ENCODE results near the gene ACACB. TPM values are rescaled to one million over a fixed set of nuclear protein-coding genes. Genes with fewer than 3 reads are reported as not detected.
A peak's percentile ranks its signal among the peaks of the same experiment; 100 is the strongest.

The ACACB gene
- total and polyA plus RNA-seq, 11 donors: 29.9 to 176 (median 119) TPM

GRCh38 chr12:109120095-109120494, 3.7 kb downstream of the ACACB start:
- intact Hi-C loops (cut with DNase I): no loop called here
- no peak for DNase-seq
- TF ChIP-seq, protein P1, sequence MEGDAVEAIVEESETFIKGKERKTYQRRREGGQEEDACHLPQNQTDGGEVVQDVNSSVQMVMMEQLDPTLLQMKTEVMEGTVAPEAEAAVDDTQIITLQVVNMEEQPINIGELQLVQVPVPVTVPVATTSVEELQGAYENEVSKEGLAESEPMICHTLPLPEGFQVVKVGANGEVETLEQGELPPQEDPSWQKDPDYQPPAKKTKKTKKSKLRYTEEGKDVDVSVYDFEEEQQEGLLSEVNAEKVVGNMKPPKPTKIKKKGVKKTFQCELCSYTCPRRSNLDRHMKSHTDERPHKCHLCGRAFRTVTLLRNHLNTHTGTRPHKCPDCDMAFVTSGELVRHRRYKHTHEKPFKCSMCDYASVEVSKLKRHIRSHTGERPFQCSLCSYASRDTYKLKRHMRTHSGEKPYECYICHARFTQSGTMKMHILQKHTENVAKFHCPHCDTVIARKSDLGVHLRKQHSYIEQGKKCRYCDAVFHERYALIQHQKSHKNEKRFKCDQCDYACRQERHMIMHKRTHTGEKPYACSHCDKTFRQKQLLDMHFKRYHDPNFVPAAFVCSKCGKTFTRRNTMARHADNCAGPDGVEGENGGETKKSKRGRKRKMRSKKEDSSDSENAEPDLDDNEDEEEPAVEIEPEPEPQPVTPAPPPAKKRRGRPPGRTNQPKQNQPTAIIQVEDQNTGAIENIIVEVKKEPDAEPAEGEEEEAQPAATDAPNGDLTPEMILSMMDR (IDR thresholded peaks at IDR 0.05): no peak
- no peak for TF ChIP-seq POLR2A (IDR thresholded peaks at IDR 0.05)
- Histone ChIP-seq H3K4me1 (peaks cover 9 to 87% (median 50%) of the 10 kb centered on the region in 12 donors), H3K9me3 (no peaks in the 10 kb centered on the region), H3K27me3 (no peaks in the 10 kb centered on the region), H3K36me3 (peaks cover 0 to 4% (median 0%) of the 10 kb centered on the region in 9 donors), H3K4me3 (peak overlapping the region in 2 of 12 donors; percentile 49 to 54), H3K27ac (peak overlapping the region in 10 of 12 donors; percentile 88 to 99 (median 94))
- ATAC-seq: no peak
- 40 to 58% (median 53%) methylated on average over 2 of the region's 2 CpGs for WGBS, 4 donors

DNA sequence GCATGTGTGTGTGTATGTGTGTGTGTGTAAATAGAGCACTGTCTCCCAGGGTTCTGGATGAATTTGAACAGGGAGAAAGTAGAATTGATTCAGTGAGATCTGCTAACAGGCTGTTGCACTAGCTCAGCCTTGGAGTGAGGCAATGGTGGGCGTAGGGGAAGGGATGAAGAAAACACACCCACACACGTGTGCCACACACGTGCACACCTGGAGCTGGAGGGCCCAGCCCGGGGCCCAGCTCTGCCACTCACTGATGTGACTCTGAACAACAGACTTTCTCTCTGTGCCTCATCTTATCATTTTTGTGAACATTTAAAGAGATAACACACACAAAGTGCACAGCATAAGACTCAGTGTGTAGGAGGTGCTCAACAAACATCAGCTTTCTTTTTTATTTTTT, 4.2 kb downstream of the ACACB start:
- Histone ChIP-seq H3K4me3 (peak overlapping the region in 2 of 12 donors; percentile 49 to 54), H3K9me3 (no peaks in the 10 kb centered on the region), H3K4me1 (peaks cover 4 to 86% (median 45%) of the 10 kb centered on the region in 12 donors), H3K27ac (peak overlapping the region in 8 of 12 donors; percentile 88 to 97 (median 93)), H3K27me3 (no peaks in the 10 kb centered on the region), H3K36me3 (peaks cover 0 to 6% (median under 1%) of the 10 kb centered on the region in 9 donors)
- intact Hi-C loops (cut with DNase I): no loop called here
- DNase-seq: no peak
- ATAC-seq: no peak
- TF ChIP-seq POLR2A (IDR thresholded peaks at IDR 0.05): no peak
- TF ChIP-seq, protein P1 (IDR thresholded peaks at IDR 0.05): no peak
- WGBS, 4 donors: 56 to 85% (median 65%) methylated on average over 4 of the region's 4 CpGs

DNA sequence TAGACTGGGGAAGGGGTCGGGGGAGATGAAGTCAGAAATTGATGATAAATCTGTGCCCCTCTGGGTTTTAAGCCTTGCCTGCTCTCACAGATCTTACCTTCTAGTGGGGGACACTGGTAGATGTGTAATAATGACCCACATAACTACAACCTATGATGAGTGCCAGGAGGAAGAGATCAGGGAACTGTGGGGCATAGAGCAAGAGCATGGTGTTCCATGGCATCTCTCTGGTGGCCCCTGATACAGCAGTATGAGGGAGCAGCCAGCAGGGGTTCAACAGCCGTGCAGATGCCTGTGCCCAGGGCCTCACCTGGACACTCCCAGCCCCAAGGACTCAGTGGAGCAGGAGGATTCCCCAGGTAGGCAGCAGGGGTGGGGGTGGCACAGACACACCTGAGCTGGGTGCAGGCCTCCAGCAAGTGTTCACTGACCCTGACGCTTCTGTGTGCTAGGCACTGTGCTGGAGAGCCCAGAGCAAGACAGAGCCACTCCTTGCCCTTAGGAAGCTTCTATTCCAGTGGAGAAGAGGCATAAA, 5.0 kb downstream of the ACACB start:
- Histone ChIP-seq H3K4me1 (peaks cover 3 to 86% (median 37%) of the 10 kb centered on the region in 12 donors), H3K27me3 (no peaks in the 10 kb centered on the region), H3K4me3 (no peak overlapping the region), H3K27ac (peak overlapping the region in 4 of 12 donors; percentile 18 to 97 (median 90)), H3K36me3 (peaks cover 0 to 14% (median 4%) of the 10 kb centered on the region in 9 donors), H3K9me3 (no peaks in the 10 kb centered on the region)
- DNase-seq: no peak
- TF ChIP-seq POLR2A (IDR thresholded peaks at IDR 0.05): no peak
- TF ChIP-seq, protein P1 (IDR thresholded peaks at IDR 0.05): no peak
- 90 to 95% (median 91%) methylated on average over 3 of the region's 3 CpGs for WGBS, 4 donors
- intact Hi-C loops (cut with DNase I): no loop called here
- peak in 1 of 4 donors; percentile 29 for ATAC-seq

DNA sequence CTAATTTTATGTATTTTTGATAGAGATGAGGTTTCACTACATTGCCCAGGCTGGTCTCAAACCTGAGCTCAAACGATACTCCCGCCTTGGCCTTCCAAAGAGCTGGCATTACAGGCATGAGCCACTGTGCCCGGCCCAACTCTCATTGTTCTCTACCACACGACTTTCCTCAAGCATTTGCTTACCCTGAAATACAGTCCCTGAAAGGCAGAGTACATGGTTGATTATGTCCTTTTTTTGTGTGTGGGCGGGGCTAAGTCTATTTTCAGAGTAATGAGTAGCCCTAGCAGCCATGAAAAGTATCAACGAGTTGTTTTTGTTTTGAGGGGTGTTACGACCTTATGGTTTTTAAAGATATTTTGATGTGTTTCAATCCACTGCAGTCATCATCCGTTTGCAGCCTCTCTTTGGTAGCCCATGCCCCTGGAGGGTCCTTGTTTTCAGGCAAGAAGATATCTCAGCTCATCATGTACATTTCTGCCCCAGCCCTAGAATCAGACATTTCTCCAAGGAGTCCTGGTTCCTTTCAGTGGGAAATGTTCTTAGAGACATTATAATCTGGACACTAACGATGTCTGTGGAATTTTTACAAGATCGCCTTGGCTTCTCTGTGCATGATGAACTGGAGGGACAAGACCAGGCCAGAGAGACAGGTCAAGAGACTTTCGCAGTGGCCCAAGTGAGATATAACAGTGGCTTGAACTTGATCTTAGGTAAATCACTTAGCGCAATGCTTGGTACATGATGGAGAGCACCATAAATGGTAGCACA, 8.7 kb downstream of the ACACB start:
- TF ChIP-seq, protein P1 (IDR thresholded peaks at IDR 0.05): no peak
- no peak for TF ChIP-seq POLR2A (IDR thresholded peaks at IDR 0.05)
- intact Hi-C loops (cut with DNase I): no loop called here
- H3K27ac ChIP-seq: peak overlapping the region; percentile 39 to 89 (median 71)
- WGBS, 4 donors: 58 to 65% (median 63%) methylated on average over 12 of the region's 12 CpGs
- H3K36me3 ChIP-seq: peaks cover 0 to 17% (median 4%) of the 10 kb centered on the region in 9 donors
- H3K4me1 ChIP-seq: peaks cover 0 to 86% (median 16%) of the 10 kb centered on the region in 12 donors
- peak; percentile 31 to 84 (median 54) for ATAC-seq
- H3K4me3 ChIP-seq: no peak overlapping the region
- no peak for DNase-seq
- H3K9me3 ChIP-seq: no peaks in the 10 kb centered on the region
- H3K27me3 ChIP-seq: no peaks in the 10 kb centered on the region

All from heart left ventricle (tissue), 16 donors.